GM13976 (cell line): ENCODE measurements around the gene KCNJ6.
"Not testable (repeated sequence)": the region's sequence is repeated elsewhere in the genome, so short reads cannot be mapped to it uniquely, and the experiment has no call there.

Source experiments
- DNase-seq: peaks from one replicate; pipeline ENCODE4 v3.0.0; 2012; ENCODE audit warnings: low spot score
- in situ Hi-C: fragments of 300-500 bp; cut with MboI; formaldehyde crosslinking; loops from one replicate; pipeline ENCODE4 v1.12.0; 2022; ENCODE audit warnings: low sequenced_read_pairs, mixed read lengths, inconsistent platforms; ENCODE audit not compliant: unreplicated experiment
- TF ChIP-seq, protein P1 (sequence below): IDR thresholded peaks from 2 replicates; pipeline ENCODE4 v1.5.1; 2012; ENCODE audit warnings: borderline replicate concordance, mild to moderate bottlenecking; ENCODE audit not compliant: insufficient read depth; ENCODE audit errors: extremely low read depth, missing control alignments, control extremely low read depth

The KCNJ6 gene

DNA sequence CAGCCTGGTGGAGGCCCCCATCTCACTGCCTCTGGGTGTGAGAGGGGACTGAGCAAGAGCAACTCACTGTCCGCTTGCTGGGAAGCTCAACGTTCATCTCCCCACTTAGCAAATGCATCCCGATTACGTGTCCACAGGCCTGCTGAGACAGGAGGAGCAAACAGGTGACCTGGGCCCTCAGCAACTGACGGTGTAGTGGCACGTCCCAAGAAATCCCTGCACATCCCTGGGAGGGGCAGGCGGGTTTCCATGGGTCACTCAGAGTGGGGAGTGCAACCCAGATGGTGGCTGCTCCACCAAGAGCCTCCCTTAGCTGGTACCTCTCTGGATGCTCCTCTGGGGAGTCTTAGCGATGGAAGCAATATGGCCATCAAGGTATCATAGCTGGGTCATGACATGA, 320.3 kb downstream of the KCNJ6 start:
- in situ Hi-C loops = no loop called here
- no peak for DNase-seq
- TF ChIP-seq, protein P1, sequence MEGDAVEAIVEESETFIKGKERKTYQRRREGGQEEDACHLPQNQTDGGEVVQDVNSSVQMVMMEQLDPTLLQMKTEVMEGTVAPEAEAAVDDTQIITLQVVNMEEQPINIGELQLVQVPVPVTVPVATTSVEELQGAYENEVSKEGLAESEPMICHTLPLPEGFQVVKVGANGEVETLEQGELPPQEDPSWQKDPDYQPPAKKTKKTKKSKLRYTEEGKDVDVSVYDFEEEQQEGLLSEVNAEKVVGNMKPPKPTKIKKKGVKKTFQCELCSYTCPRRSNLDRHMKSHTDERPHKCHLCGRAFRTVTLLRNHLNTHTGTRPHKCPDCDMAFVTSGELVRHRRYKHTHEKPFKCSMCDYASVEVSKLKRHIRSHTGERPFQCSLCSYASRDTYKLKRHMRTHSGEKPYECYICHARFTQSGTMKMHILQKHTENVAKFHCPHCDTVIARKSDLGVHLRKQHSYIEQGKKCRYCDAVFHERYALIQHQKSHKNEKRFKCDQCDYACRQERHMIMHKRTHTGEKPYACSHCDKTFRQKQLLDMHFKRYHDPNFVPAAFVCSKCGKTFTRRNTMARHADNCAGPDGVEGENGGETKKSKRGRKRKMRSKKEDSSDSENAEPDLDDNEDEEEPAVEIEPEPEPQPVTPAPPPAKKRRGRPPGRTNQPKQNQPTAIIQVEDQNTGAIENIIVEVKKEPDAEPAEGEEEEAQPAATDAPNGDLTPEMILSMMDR = no peak

DNA sequence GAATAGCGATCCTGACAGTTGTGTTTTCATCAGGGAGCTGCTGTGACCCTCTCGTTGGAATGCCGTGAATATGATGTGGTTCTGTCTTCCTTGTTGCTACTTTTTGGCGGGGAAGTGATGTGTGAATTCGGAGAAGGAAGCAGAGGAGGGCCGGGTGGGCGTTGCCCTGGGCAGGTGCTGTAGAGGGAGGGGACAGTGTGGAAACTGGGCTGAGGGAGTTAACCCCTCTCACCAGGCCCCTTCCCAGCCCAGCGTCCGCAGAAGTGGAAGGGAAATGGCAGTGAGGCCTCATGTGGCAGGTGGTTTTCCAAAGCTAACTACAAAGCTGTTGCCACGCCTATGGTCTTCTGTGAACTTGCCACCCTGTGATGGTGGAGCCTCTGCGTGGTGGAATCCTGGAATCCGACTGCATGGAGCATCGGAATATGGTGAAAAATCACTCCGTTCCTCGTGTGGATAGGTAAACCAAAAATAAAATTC, 321.7 kb downstream of the KCNJ6 start:
- no peak for DNase-seq
- in situ Hi-C loops = no loop called here
- TF ChIP-seq, protein P1 = no peak

DNA sequence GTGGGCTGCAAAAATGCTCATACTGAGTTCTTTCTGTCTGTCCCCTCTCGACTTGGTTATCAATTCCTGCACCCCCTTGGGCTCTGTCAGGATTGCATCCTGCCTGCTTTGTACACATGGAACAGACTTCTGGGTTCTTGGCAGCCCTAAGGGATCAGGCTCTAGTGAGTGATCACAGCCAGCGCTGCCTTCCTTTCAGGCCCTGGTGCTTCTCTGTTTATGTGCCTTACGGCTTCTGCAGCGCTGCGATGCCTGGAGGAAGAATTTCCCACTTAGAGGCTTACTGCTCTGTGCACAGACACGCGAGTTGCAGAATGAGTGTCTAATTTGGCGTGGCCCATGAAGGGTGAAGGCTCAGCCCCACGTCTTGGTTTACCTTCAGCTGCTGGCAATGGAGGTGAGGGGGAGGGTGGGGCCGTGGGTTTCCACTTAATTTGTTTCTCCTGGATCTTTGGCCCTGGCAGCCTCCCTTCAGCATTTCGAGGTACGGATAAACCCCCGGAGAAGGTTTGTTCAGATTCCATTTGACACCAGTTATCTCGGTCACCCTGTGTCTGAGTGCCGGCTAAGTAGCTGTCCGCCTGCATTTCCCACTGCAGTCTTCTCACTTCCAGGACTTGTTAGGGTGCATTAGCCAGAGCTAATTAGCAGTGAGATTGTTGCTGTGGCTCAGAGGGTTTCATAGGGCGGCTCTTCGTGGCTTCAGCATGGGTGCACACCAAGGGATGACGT, 322.4 kb downstream of the KCNJ6 start:
- in situ Hi-C loops = no loop called here
- TF ChIP-seq, protein P1 = no peak
- no peak for DNase-seq

DNA sequence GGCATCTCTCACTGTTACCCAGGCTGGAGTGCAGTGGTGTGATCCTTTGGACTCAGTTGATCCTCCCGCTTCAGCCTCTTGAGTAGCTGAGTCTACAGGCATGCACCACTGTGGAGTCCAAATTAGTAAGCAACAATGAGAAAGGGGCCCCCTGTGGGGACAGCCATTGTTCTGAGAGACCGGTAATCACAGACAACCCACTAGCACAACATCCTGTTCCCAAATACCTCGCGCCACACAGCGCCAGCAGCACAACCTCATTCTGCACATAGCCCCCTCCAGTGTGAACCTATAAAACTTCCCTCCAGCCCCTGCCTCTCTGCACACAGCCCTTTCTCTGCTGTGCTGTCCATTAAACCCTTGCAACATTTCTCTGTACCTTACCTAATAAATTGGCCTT, 323.2 kb downstream of the KCNJ6 start:
- TF ChIP-seq, protein P1 = no peak
- no peak for DNase-seq
- in situ Hi-C loops = no loop called here

DNA sequence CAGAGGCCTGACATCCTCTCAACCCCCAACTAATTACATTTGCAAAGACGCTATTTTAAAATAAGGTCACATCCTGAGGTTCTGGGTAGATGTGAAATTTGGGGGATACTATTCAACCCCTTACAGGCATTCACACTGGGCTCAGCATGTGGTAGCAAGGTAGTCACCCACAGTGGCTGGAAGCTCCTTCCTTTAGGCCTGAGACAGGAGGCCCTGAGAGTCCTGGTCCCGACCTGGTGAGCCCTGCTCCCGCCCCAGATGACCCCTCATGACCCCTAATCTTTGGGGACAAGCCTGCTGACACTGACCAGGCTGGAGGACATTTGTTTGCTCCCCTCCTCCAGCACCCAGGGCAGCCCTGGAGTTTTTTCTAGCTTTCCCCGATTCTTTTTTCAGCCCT, 323.8 kb downstream of the KCNJ6 start:
- in situ Hi-C loops = no loop called here
- TF ChIP-seq, protein P1 = no peak
- no peak for DNase-seq

DNA sequence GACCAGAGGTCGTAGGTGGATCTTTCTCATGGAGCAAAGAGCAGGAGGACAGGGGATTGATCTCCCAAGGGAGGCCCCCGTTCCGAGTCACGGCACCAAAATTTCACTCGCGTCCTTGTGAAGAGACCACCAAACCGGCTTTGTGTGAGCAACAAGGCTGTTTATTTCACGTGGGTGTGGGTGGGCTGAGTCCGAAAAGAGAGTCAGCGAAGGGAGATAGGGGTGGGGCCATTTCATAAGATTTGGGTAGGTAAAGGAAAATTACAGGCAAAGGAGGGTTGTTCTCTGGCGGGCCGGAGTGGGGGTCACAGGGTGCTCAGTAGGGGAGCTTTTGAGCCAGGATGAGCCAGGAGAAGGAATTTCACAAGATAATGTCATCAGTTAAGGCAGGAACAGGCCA, 324.3 kb downstream of the KCNJ6 start:
- in situ Hi-C loops, DNase-seq: not testable (repeated sequence)

DNA sequence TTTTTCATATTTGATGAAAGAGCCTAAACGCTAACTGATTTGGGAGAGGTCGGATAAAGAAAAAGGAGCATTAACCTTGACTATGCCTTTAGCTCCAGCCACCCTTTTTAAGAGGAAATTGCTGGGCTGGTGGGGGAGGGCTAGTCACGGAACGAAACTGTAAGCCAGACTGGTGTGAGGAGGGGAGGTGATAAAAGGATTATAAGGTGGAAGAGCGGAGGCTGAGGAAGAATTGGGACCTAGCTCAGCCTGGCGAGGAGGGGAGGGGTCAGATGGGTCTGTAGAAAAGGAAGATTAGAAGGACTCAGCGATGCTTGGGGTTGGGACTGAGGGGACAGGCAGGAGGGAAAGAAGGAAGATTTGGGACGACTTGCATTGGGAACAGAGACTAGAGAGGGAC, 325.4 kb downstream of the KCNJ6 start:
- DNase-seq, in situ Hi-C loops: not testable (repeated sequence)

DNA sequence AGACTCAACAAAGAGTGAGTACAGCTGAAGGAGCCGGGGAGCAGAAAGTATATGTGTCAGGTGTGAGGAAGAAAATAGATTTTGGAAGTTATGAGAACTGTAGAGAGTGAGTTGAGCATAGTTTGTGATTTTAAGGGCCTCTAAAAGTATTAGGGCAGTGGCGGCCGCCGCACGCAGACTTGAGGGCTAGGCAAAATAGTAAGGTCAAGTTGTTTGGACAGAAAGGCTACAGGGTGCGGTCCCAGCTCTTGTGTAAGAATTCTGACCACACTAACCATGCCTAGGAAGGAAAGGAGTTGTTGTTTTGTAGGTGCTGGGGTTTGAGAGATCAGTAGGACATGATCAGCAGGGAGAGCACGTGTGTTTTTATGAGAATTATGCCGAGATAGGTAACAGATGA, 327.6 kb downstream of the KCNJ6 start:
- DNase-seq, in situ Hi-C loops: not testable (repeated sequence)
